ENCODE results near the gene KTI12. TPM values are rescaled to one million over a fixed set of nuclear protein-coding genes. Genes with fewer than 3 reads are reported as not detected.

Gene KTI12, protein sequence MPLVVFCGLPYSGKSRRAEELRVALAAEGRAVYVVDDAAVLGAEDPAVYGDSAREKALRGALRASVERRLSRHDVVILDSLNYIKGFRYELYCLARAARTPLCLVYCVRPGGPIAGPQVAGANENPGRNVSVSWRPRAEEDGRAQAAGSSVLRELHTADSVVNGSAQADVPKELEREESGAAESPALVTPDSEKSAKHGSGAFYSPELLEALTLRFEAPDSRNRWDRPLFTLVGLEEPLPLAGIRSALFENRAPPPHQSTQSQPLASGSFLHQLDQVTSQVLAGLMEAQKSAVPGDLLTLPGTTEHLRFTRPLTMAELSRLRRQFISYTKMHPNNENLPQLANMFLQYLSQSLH
- 11.7 and 11.9 TPM in 2 replicates for total RNA-seq (ENCODE audit: low replicate concordance)

DNA sequence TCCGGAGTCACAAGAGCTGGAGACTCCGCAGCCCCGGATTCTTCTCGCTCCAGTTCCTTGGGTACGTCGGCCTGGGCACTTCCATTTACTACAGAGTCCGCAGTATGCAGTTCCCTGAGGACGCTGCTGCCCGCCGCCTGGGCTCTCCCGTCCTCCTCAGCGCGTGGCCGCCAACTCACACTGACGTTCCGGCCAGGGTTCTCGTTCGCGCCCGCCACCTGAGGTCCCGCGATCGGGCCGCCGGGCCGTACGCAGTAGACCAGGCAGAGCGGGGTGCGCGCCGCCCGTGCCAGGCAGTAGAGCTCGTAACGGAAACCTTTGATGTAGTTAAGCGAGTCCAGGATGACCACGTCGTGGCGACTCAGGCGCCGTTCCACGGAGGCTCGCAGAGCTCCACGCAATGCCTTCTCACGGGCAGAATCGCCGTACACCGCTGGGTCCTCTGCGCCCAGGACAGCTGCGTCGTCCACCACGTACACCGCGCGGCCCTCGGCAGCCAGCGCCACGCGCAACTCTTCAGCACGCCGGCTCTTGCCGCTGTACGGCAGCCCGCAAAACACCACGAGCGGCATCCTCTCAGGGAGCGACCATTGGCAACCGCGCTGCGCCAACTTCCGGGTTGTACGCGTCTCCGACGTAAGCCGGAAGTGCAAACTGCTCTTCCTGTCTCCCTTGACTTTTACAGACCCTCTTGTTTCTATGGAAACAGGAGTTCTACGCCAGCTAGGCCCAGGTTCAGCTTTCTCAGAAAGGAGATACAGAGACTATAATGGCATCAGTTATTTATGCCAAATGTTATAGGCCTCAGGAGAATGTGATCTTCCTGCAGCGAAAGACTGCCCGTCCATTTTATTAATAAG is at the start of gene KTI12:
TSS of gene KTI12 (minus strand) at position 621 of the 860 bp plus-strand sequence. CDS start at position 572, 49 bp downstream.

DNA sequence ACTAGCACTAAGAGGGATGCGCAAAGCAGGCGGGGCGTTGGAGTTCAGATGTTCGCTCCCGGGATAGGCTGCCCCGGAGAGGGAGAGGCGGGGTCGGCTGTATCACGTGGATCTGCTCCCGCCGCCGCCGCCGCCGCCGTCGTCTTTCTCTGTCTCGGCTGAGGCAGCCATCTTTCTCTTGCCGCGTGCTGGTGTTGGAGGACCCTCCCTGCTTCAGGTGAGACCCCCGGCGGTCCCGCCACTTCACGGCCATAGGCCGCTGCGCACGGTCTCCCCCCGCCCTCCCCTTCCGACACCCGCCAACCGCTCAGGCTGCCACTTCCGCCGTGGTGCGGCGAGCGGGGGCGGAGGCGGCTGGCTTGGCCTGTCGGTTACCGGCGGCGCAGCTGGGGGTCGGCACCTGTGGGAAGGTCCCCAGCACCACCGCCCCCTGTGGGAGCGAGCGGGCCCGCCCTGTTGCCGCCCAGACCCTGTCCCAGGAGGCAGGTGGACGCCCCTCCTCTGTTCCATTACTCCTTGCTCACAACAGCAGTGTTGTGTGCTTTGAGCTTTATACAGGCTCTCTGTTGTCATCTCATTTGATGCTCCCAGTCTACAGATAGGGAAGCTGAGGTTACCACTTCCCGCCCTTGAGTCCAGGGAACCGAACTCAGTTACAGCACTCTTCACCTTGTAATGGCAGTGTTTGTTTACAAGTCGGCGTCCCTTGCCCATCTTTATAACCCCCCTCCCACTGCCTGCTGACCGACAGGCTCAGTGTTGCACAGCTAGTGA is 22.7 kb upstream of the KTI12 start, which contains the start of gene BTF3L4:
TSS of gene BTF3L4 (plus strand) at position 133 of the 774 bp plus-strand sequence. CDS start 3,553 bp downstream, outside the sequence.

DNA sequence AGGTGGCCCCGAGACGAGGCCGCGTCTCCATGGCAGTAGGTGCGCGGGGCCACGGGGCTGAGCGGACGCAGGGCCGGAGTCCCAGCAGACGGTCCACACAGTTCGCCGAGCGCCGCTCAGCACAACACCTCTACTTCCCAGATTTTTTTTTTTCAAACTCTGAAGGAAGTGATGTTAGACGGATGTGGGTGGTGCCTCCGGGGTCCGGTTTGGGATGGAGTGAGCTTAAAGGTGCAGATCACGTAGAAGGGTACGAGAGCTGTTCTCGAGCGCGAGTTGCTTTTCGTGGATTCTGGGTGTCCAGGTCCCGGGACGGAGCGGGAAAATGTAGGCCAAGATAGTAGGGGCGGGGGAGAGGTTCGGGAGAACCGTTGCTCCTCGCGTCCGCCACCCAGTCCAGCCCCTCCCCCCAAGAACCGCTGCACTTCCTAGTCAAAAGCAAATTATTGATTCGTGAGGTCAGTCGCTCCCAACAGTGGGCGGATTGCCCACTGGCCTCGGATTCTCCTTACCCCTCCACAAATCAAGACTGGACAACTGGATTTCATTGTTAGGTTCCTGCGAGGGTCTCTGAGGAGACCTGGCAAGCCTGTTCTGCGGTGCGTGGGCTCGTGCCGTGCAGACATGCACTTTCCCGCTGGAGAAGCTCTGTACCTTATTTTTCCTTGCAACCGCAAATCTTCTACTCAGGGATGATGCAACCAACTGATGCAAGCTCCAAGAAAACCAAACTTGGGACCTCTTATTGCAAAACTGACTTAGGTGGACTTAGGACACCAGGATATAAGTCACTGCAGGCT is 21.7 kb upstream of the KTI12 start, which contains the start of gene TXNDC12:
TSS of gene TXNDC12 (minus strand) at position 126 of the 800 bp plus-strand sequence. CDS start at position 31, 95 bp downstream.

DNA sequence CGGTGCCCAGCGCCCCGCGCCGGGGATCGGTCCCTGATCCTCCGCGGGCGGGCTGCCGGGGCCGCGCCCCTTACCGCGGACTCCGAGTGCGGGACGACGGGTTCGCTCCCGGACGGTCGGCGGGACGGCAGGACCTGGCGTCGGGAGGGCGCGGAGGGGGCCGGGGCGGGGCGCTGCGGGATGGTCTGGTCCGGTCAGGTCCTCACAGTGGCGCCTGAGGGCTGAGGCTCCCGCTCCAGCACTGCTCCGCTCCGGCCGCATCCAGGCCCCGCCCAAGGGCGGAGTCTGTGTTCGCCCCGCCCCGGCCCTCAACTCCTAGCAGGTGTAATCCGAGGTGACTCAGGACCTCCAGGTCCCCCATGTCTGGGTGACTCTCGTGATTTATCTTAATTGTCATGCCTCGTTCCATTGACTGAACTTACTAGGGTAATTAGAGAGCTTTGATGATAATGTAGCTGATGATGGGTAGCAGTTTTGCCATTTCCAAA is 43.1 kb downstream of the KTI12 start, which contains the start of gene RAB3B:
TSS of gene RAB3B (minus strand) at position 223 of the 488 bp plus-strand sequence. CDS start 13,583 bp downstream, outside the sequence.

Other genes starting within 250 kb of the KTI12 start
- 69.6 and 74.3 TPM in 2 replicates for gene NRDC, start 155.1 kb downstream of the KTI12 start, total RNA-seq (ENCODE audit: low replicate concordance)
- 3.7 and 11.7 TPM in 2 replicates for gene RAB3B, start 43.1 kb downstream of the KTI12 start, total RNA-seq (ENCODE audit: low replicate concordance)
- gene TXNDC12, start 21.4 kb upstream of the KTI12 start, total RNA-seq (ENCODE audit: low replicate concordance): 20.9 and 25.0 TPM in 2 replicates
- 9.5 and 40.0 TPM in 2 replicates for gene BTF3L4, start 22.5 kb upstream of the KTI12 start, total RNA-seq (ENCODE audit: low replicate concordance)
- gene ZFYVE9, start 108.3 kb upstream of the KTI12 start, total RNA-seq (ENCODE audit: low replicate concordance): 19.9 and 31.2 TPM in 2 replicates

Measured in smooth muscle cell of the coronary artery (primary cell).